ENCODE data around the gene AP5B1.

DNA sequence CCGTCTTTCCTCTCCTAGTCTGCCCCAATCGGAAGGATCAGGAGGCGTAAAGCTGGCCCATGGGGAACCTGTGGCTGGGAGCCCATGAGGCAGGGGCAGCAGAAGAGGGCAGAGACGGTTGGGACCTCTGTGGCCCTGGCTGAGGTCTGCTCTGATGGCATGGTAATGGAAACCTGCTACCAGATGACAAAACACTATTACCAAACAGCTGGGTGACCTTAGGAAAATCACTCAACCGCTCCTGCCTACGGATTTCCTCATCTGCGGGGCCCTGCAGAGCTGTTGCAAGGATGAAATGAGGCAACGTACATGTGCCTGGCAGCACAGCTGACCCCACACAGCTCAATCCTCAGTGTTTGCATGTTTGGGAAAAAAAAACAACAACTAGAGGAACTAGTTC, 4.6 kb downstream of the AP5B1 start:
- TF ChIP-seq, protein P1, sequence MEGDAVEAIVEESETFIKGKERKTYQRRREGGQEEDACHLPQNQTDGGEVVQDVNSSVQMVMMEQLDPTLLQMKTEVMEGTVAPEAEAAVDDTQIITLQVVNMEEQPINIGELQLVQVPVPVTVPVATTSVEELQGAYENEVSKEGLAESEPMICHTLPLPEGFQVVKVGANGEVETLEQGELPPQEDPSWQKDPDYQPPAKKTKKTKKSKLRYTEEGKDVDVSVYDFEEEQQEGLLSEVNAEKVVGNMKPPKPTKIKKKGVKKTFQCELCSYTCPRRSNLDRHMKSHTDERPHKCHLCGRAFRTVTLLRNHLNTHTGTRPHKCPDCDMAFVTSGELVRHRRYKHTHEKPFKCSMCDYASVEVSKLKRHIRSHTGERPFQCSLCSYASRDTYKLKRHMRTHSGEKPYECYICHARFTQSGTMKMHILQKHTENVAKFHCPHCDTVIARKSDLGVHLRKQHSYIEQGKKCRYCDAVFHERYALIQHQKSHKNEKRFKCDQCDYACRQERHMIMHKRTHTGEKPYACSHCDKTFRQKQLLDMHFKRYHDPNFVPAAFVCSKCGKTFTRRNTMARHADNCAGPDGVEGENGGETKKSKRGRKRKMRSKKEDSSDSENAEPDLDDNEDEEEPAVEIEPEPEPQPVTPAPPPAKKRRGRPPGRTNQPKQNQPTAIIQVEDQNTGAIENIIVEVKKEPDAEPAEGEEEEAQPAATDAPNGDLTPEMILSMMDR (IDR thresholded peaks at IDR 0.05) = no peak
- no peak for TF ChIP-seq POLR2A (IDR thresholded peaks at IDR 0.05)

Data from esophagus squamous epithelium (tissue), 4 donors.